Lower lobe of right lung (tissue), 2 donors: ENCODE measurements around the gene ZNF747. TPM values are rescaled to one million over a fixed set of nuclear protein-coding genes. Genes with fewer than 3 reads are reported as not detected.

ENCODE experiments used
- ATAC-seq, 2 donors: fragments of 200-7000 bp; cut with Tn5 transposase; one replicate each; pipeline ENCODE4 v1.9.1; 2020 to 2022; ENCODE audit warnings: mild to moderate bottlenecking in 2 of 2, moderate library complexity in 2 of 2
- DNase-seq: peaks from one replicate; pipeline ENCODE4 v3.0.0-alpha.2; 2020
- H3K27ac ChIP-seq: fragments of 200-600 bp; one replicate; pipeline ENCODE4 v1.8.0; 2022
- H3K27me3 ChIP-seq: fragments of 200-600 bp; one replicate; pipeline ENCODE4 v1.8.0; 2022; ENCODE audit warnings: low read depth
- H3K36me3 ChIP-seq: fragments of 200-600 bp; one replicate; pipeline ENCODE4 v1.8.0; 2022; ENCODE audit warnings: mild to moderate bottlenecking
- H3K4me1 ChIP-seq: fragments of 200-600 bp; one replicate; pipeline ENCODE4 v1.8.0; 2022
- H3K4me3 ChIP-seq: fragments of 200-600 bp; one replicate; pipeline ENCODE4 v1.8.0; 2022; ENCODE audit warnings: mild to moderate bottlenecking
- H3K9me3 ChIP-seq: fragments of 200-600 bp; one replicate; pipeline ENCODE4 v1.8.0; 2022
- intact Hi-C: fragments of 100-400 bp; cut with DNase I; formaldehyde crosslinking; loops from one replicate; pipeline ENCODE4 v1.11.0; 2022
- total RNA-seq: library from RNA; stranded (reverse); fragmentation: NEBNext Ultra II Directional; extraction: Animal tissue kit (Norgen Biotek cat#: 25700); gene quantifications from one replicate; pipeline ENCODE4 v1.2.1, GENCODE V29; 2021
- TF ChIP-seq, protein P1 (sequence below): fragments of 200-600 bp; IDR thresholded peaks from one replicate; pipeline ENCODE4 v1.8.0; 2022; ENCODE audit warnings: antibody characterized with exemption, mild to moderate bottlenecking
- donor health status: DM: no; HTN: yes; CAD: no; lungs with severe emphysema.

ZNF747 gene
- total RNA-seq, 1 donor from 2014 or later: 9.3 TPM

DNA sequence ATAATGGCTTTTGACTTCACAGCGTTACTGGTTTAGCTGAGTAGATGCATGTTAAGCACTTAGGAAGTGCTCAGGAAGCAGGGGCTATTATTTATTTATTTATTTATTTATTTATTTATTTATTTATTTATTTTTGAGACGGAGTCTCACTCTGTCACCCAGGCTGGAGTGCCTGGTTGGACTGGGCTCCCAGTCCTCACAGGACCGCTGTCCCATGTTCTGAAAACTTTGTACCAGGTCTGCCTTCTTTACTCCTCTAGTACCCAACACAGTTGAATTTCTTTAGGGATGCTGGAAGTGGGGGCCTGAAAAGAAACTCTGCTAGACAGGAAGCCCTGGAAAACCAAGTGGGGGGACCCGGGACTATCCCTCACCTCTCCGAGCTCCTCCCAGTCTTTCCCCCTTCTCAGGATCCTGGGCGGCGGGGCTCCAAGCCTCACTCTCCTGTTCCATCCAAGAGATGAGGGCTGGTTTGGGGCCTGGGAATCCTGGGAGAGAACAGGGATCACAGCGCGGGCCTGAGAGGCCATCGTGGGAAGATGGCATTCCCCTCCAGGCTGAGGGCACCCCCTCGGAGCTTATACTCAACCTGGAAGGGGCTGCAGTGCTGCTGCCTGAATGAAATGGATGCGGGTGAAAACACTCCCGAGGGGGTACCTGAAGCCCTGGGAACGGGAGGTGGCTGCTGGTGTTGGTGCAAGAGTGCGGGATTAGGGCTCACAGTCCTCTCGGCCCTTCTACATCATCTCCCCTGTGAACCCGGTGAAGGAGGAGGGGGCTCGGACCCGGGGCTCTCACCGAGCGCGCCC is 36.2 kb upstream of the ZNF747 start:
- intact Hi-C loops: no loop called here
- Histone ChIP-seq H3K36me3 (no peaks in the 10 kb centered on the region), H3K27ac (peak overlapping the region; percentile 98), H3K4me1 (peaks cover 27% of the 10 kb centered on the region), H3K27me3 (no peaks in the 10 kb centered on the region), H3K4me3 (peak overlapping the region; percentile 89), H3K9me3 (no peaks in the 10 kb centered on the region)
- peak; percentile 53 for DNase-seq
- ATAC-seq: peak; percentile 1 to 31
- TF ChIP-seq, protein P1, sequence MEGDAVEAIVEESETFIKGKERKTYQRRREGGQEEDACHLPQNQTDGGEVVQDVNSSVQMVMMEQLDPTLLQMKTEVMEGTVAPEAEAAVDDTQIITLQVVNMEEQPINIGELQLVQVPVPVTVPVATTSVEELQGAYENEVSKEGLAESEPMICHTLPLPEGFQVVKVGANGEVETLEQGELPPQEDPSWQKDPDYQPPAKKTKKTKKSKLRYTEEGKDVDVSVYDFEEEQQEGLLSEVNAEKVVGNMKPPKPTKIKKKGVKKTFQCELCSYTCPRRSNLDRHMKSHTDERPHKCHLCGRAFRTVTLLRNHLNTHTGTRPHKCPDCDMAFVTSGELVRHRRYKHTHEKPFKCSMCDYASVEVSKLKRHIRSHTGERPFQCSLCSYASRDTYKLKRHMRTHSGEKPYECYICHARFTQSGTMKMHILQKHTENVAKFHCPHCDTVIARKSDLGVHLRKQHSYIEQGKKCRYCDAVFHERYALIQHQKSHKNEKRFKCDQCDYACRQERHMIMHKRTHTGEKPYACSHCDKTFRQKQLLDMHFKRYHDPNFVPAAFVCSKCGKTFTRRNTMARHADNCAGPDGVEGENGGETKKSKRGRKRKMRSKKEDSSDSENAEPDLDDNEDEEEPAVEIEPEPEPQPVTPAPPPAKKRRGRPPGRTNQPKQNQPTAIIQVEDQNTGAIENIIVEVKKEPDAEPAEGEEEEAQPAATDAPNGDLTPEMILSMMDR: no peak

DNA sequence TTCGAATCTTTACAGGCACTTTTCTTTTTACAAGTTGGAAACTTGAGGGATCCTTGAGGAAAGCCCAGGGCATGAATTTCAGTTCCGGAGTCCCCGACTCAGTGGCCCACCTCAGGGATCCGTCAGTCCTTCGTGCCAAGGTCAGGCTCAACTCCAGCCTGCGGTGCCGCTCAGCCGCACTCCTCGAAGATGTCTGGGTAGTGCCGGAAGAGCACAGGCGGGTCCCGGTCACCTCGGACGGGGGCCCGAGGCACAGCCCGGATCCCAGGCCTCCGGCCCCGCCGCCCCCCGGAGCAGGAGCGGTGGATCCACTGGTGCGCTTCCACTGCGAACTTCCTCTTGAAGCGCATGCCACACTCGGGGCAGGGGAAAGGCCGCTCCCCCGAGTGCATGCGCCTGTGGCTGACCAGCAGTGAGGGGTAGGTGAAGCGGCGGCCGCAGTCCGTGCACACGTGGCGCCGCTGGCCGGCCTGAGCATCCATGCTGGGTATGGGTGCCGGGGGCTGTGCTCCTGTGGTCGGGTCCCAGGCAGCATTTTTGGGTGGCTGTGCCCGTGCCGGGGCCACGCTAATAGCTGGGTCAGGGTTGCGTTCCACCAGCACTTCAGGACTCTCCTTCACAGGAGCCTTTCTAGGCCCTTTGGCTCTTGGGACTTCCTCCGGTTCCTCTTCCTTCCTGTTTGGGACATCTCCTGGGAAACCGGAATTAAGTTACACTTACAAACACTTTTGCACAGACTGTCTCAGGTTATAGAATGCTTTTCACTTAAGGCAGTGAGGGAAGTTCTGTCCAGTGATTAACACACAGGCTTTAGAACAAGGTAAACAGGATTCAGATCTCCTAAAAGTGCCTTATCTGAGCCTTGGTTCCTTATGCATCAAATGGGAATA is 35.3 kb upstream of the ZNF747 start:
- Histone ChIP-seq H3K36me3 (no peaks in the 10 kb centered on the region), H3K27me3 (no peaks in the 10 kb centered on the region), H3K9me3 (no peaks in the 10 kb centered on the region), H3K4me3 (peak overlapping the region; percentile 89), H3K4me1 (peaks cover 27% of the 10 kb centered on the region), H3K27ac (peak overlapping the region; percentile 98)
- intact Hi-C loops: no loop called here
- ATAC-seq (no peak), DNase-seq (no peak)
- TF ChIP-seq, protein P1: no peak

DNA sequence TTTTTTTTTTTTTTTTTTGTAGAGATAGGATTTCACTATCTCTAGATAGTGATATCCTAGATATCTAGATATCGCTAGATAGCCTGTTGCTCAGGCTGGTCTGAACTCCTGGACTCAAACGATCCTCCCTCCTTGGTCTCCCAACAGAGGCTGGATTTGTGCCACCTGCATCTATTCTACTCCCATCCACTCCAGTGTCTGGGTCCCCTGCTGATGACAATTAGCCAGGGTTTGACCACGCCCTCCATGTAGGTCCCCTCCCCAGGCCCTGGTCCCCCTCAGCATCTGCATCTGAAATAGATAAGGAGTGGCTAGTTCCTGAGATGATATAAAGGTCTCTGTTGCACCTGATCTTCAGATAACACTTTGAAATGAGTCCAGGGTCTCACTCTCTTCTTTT is 34.6 kb upstream of the ZNF747 start:
- TF ChIP-seq, protein P1: no peak
- H3K4me1 ChIP-seq: peaks cover 27% of the 10 kb centered on the region

DNA sequence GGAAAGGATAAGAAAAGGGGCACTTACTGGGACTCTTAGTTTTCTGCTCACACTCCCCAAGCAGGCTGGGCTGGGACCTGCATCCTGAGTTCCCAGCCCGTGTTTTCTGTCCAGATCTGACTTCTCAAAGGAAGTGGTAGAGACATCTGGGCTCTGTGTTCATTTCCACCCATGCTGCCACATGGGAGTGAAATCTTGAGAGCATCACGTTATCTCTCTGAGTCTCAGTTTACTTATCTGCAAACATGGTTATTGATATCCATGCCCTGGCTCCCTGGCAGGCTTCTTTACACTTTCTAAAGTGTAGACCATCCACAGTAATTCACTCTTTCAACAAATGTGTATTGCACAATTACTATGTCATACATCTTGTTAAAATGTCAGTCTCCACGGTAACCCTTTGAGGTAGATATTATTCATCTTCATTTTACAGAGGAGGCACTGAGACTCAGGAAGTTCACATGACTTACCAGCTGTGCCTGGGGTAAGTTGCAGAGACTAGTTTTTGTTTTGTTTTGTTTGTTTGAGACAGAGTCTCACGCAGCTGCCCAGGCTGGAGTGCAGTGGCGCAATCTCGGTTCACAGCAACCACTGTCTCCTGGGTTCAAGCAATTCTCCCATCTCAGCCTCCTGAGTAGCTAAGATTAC is 33.5 kb upstream of the ZNF747 start:
- TF ChIP-seq, protein P1: no peak
- Histone ChIP-seq H3K4me3 (no peak overlapping the region), H3K27me3 (no peaks in the 10 kb centered on the region), H3K27ac (peak overlapping the region; percentile 25), H3K9me3 (no peaks in the 10 kb centered on the region), H3K4me1 (peaks cover 27% of the 10 kb centered on the region), H3K36me3 (no peaks in the 10 kb centered on the region)
- intact Hi-C loops: no loop called here
- ATAC-seq (no peak), DNase-seq (no peak)

More for the DNA sequence above, 34.6 kb upstream of the ZNF747 start:
- intact Hi-C loops: no loop called here
- ATAC-seq: no peak
- H3K36me3 ChIP-seq: no peaks in the 10 kb centered on the region
- DNase-seq: no peak
- no peak overlapping the region for H3K4me3 ChIP-seq
- H3K9me3 ChIP-seq: no peaks in the 10 kb centered on the region
- no peaks in the 10 kb centered on the region for H3K27me3 ChIP-seq
- no peak overlapping the region for H3K27ac ChIP-seq
